Measurements from ENCODE around the gene SYT8.

SYT8 gene

DNA sequence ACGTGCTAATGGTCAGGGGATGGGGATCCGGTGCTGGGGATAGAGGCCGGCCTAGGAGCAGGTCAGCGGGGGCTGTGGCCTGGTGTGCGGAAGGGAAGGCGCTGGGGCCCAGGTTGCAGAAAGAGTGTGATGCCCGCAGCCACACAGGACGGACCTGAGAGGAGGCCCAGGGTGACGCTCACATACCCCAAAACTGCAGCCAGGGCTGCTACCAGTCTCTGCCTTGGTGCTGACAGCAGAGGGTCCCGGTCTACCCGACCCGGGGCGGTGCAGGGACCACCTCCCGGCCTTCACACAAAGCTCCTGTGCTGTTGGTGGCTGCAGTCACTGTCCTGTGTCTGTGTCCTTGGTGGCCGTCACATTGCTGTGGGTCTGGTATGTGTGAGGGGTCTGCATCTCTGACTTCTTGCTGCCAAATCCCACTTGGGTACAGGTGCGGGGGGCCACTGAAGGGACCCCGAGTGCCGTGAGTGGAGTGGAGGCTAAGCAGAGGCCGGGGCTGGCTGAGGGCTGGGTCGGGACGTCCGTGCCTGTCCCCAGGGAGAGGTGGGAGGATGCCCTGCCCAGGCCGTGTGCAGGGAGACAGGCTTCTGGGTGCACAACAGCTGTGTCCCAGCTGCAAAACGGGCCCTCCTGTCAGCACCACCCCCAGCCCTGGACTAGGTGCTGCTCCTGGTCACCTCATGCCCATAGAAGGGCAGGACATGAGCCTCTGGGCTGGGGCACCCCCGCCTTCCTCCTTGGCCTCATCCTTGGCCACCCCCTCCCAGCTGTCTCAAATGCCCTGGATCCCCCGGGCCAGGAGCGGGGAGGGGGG, 19.6 kb downstream of the SYT8 start:
- no peak for DNase-seq
- intact Hi-C loops (cut with DNase I), result no loop called here

DNA sequence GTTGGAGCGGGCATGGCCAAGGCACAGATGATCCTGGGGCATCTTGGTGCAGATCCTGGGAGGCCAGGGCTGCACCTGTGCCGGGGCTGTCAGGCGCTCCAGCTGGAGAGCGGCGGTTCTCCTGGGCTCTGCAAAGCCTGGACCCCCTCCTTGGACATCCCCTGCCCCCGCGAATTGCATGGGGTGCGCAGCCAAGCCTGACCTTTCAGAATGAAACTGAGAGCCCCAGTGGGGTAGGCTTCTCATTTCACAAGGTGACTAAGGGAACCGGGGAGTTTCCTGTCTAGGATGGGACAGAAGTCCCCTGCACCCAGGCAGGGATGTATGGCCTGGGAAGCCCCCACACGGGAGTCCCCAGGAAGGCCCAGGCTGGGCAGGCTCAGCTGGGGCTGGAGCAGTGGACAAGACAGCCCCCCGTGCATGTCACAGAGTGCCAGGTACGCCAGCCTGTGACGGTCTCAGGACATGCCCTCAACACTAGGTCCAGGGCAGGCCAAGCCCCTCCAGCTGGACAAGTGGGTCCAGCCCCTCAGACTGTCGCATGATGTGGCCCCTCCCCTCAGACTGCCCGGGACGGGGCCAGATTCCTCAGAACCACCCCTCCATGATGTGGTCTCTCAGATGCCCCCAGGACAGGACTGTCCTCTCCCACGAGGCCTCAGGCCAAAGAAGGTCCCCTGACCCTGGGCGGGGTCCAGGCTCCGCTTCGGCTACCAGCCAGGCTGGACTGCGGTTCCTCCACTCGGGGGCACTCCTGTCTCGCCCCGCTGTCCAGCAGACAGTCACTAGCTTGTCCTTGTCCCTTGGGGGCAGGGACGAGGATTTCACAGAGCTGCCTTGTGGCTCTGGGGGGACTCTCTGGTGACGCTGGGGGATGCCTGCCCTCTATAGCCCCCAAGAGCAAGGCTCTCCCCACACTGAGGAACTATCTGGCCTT, 20.4 kb downstream of the SYT8 start:
- intact Hi-C loops (cut with DNase I), result no loop called here
- no peak for DNase-seq

DNA sequence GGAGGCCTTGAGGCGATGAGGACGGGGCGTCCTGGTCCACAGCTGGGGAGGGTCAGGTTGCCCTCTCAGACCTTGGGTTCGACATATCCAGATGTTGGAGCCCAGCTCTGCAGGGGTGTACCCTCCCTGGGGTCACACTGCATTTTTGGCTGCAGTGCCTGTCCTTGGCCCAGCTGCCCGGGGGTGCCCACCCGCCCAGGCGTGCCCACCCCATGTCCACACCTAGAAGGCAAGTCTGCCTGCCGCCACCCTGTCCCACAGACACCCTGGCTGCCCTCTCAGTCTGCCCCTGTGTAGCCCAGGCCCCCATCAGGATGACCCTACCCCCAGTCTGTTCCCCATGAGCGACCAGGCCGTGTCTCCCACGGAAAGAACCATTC, 21.1 kb downstream of the SYT8 start:
- DNase-seq, result no peak
- intact Hi-C loops (cut with DNase I), result no loop called here

DNA sequence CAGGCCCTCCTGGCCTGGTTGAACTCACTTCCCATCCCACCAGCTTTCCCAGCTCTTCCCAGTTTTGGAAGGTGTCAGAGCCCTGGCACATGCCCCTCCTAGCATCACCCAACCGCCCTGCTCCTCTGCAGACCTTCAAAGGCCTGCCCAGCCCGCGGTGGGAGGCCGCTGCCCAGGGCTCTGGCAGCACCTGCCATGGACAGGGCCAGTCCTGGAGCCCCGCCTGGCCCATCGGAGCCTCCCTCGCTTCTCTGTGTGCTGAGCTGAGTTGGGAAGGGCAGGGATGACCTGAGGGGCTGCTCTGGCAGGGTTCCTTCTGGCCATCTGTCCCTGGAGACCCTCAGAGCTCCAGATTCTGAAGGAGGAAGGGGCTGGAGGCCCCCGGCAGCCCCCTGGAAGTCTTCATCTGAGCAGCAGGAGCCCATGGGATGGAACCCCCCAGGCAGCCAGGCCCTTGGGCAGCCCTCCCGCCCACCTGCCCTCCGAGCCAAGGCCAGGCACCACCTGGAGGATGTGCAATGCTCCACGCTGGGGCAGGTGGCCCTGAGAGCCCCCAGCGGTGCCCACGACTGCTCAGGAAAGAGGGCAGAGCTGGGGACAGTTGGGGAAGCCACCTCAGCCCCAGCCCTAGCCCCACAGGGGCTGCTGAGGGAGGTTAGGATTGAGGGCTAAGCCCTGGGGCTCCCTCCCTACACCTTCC, 21.7 kb downstream of the SYT8 start:
- no peak for DNase-seq

DNA sequence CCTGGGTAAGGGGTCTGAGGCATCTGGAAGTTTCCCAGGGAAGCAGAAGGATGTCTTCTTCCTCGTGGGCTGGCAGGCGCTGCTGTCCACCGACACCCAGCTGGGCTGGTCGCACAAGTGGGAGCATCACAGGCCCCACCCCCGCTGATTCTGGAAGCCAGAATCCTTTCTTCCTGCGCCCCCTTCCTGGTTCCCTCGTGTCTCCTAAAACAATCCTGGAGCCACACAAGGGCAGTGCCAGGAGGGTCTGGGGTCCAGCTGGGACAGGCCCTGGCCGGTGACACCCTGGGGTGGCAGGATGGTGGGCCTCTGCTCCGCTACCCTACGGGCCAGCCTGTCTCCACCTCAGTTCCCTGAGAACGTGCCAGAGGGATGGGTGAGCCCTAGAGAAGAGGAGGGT, 22.3 kb downstream of the SYT8 start:
- intact Hi-C loops (cut with DNase I), result no loop called here
- no peak for DNase-seq

More for the DNA sequence above, 21.7 kb downstream of the SYT8 start:
- intact Hi-C loops (cut with DNase I), result no loop called here

DNA sequence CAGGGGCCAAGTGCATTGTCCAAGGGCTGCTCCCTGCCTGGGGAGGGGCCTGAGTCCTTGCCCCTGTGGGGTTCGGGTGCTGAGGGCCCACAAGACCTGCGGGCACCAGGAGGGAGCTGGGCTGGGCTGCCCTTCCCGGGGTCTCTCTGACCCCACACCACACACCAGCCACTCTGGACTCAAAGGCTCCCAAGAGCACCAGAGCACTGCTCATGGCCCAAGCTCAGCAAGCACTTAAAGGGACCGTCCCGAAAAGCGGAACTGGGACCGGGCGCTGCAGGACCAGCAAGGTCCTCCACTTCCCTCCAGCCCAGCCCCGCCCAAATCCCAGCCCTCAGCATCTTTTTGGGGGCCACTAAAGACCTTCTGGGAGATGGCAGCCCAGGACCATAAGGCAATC, 23.4 kb downstream of the SYT8 start:
- intact Hi-C loops (cut with DNase I), result no loop called here
- peak in 6 of 42 donors; percentile 18 to 55 (median 44) for DNase-seq

DNA sequence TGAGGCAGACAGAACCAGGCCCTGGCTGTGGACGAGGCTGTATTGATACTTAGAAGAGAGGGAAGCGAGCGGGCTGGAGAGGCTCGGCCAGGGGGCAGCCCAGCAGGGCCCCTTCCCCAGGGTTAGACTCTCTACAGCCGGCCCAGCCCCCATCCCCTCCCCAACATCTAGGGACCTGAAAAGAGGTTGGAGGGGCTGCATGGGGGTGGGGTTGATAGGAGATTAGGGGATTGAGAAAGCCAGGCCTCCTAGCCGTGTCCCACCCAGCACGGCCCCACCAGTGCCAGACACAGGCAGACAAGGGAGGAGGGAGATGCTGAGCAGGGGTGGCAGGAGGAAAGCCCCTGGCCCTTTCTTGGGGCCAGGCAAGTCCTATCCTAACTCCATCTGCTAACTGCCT, 23.8 kb downstream of the SYT8 start:
- no peak for DNase-seq

DNA sequence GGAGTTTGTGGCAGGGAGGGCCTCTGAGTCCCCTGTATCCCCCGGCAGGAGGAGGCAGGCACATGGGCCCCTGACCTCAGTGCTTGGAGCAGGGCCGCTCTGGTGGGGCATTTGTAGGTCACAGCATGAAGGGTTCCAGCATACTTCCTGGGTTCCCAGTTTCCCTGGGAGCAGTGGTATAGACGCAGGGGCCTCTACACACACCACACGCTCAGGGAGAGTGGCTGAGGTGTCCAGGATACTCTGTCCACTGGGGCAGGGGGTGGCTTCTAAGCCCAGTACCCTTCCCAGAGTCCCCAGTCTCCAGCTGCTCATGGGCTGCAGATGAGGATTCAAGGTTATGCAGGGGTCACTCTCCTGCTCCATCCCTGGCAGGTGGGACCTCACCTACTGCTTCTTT, 24.2 kb downstream of the SYT8 start:
- intact Hi-C loops (cut with DNase I), result no loop called here
- DNase-seq, result no peak

More for the DNA sequence above, 23.8 kb downstream of the SYT8 start:
- intact Hi-C loops (cut with DNase I), result no loop called here

DNA sequence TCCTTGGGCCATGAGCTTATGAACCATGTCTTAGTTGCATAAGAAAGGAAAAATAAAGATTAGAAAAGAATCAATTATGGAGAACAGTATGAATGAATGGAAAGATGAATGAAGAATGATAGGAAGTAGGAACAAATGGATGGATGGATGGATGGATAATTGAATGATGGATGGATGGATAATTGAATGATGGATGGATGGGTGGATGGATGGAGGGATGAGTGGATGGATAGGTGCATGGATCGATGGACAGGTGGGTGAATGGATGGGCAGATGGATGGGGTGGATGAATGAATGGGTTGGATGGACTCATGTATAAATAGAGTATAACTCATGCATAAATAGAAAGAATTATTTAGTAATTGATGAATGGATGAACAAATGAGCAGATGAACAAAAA, 25.3 kb downstream of the SYT8 start:
- DNase-seq, result no peak
- intact Hi-C loops (cut with DNase I), result no loop called here

DNA sequence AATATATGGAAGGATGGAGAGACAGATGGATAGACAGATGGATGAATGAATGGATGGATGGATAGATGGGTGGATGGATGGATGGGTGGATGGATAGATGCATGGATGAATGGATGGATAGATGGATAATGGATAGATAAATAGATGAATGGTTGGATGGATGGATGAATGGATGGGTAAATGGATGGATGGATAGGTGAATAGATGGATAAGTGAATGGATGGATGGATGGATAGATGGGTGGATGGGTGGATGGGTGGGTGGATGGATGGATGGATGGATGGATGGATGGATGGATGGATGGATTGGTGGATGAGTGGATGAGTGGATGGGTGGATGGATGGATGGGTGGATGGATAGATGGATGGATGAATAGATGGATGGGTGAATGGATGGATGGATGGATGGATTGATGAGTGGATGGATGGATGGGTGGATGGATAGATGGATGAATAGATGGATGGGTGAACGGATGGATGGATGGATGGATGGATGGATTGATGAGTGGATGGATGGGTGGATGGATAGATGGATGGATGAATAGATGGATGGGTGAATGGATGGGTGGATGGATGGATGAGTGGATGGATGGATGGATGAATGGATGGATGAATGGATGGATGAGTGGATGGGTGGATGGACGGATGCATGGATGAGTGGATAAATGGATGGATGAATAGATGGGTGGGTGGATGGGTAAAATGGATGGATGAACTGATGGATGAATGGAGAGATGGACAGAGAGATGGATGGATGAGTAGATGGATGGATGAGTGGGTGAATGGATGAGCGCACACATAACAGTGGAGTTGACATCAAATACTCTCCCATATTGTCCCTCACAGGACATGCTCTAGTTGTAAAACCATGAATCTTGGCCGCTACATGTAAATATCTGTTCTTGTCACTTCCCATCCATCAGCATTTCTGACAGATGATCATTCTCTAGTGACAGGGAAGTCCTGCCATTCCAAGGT, 26.9 kb downstream of the SYT8 start:
- intact Hi-C loops (cut with DNase I), result no loop called here
- DNase-seq, result no peak

DNA sequence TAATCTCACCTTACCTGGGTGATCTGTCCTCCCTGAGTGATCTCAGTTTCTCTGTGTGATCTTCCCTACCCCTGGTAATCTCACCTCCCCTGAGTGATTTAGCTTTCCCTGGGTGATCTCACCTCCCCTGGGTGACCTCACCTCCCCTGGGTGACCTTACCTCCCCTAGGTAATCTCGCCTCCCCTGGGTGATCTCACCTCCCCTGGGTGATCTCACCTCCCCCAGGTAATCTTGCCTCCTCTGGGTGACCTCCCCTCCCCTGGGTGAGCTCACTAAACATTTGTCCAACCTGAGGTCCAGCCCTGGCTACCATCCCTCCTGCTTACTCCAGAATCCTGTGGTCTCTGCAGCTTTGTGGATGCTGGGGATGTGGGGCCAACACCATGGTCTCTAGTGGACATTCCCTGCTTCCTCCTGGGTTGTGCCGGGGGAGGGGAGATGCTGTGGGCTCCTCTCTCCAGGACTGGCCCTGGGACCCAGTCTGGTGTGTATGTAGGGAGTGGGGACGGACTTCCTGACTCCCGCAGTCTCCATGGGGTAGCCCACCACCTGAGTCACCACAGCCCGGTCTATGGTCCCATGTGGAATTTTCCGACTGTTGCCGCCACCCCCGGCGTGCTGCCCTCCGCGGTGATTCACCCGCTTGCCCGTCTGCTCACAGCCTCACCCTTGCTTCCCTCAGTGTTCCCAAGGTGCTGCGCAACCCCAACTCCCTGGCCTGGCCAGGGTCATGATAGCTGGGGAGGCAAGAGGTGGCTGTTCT, 28.0 kb downstream of the SYT8 start:
- DNase-seq, result no peak
- intact Hi-C loops (cut with DNase I), result no loop called here

DNA sequence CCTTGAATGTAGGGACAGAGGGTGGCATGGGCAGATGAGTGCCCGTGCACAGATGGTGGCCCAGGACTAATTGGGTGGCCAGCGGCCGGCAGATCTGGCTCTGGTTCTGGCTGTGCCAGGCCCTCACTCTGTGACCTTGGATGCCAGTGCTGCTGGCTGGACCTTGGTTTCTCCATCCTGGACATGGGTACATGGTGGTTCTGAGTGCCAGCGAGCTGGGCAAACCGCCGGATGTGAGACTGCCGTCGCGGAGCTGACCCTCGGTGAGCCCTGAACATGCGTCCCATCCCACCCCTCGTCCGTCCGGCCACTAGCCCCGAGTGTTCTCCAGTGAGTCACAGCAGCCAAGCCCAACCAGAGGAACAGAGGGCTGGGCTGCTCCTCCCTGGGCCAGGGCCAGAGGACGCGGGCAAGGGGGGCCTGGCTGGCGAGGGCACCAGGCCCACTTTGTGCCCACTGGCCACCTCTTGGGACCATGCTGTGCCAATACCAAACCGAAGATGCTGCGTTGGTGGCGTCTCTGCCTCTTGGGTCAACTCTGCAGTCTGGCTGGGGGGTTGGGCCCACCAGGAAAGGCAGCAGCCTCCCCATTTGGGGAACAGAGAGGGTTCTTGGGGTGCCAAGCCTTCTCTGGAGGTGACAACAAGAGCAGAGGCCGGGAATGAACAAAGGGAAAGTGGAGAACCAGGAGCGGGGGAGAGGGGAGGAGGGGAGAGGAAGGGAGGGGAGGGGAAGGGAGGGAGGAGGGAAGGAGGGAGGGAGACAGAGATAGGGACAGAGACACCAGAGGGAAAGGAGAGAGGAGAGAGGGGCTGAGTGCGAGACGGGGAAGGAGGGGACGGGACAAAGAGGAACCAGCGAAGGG, 28.8 kb downstream of the SYT8 start:
- peak in 40 of 42 donors; percentile 21 to 87 (median 56) for DNase-seq
- intact Hi-C loops (cut with DNase I), result no loop called here

DNA sequence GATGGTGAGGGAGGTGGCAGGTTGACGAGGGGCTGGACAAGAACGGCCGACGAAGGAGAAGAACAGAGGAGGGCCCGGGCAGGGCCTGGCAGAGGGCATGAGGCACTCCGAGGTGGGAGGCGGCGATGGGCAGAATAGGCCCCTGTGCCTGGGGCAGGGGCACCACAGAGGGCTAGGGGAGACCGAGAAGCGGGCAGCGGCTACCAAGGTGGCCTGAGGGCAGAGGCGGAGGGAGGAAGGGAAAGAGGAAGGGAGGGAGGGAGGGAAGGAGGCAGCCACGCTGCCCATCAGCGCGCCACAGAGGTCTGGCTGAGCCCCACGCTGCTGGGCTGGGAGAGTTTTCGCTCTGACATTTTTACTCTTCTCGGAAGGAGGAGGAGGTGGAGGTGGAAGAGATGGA, 29.4 kb downstream of the SYT8 start:
- intact Hi-C loops (cut with DNase I), result no loop called here
- peak in 1 of 42 donors; percentile 46 for DNase-seq

DNA sequence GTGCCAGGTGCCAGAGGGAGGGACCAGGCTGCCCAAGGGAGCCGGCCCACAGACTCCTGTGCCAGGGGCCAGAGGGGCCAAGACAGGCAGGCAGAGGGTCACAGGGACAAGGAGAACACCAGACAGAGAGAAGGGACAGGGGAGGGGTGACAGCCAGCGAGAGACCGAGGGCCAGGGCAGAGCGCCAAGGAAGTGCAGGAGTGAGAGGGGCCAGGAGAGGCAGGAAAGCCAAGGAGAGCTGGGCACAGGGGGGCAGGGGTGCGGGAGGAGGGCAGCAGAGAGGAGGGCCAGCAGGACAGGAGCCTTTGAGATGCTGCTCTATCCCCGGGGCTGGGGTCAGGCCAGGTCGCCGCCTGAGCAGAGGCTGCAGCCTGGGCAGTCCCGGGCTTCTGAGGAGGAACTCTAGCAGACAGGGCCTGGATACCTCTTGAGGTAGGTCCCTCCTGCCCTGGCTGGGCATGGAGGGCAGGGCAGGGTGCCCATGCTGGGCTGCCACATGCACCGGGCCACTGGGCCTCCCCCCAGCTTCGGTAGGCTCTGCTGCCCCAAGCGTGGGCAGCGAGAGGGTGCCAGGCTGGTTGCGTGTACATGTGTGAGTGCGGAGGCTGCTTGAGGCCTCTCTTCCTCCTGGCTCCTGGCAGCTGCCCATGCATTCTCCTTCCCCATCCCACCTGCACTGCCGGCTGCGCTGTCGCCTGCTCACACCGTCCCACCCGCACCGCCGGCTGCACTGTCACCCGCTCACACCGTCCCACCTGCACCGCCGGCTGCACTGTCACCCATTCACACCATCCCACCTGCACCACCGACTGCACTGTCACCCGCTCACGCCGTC, 30.3 kb downstream of the SYT8 start:
- DNase-seq, result peak in 1 of 42 donors; percentile 9
- intact Hi-C loops (cut with DNase I), result no loop called here

DNA sequence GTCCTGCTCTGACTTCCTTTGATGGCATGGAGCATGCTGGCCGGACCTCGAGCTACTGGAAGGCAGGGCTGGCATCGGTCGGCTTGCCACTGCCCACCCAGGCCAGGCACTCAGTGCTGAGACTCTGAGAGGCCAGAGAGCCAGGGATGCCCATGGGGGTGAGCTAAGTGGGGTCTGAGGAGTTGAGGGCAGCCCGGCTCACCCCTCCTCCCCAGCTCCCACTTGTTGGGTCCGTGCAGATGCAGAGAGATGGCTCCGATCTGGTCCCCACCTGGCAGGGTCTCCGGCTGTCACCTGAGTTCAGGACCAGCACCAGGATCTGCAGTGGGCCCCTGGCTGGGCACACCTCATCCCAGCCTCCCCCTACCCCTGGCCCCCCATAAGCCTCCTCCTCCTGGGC, 31.4 kb downstream of the SYT8 start:
- intact Hi-C loops (cut with DNase I), result no loop called here
- no peak for DNase-seq

DNA sequence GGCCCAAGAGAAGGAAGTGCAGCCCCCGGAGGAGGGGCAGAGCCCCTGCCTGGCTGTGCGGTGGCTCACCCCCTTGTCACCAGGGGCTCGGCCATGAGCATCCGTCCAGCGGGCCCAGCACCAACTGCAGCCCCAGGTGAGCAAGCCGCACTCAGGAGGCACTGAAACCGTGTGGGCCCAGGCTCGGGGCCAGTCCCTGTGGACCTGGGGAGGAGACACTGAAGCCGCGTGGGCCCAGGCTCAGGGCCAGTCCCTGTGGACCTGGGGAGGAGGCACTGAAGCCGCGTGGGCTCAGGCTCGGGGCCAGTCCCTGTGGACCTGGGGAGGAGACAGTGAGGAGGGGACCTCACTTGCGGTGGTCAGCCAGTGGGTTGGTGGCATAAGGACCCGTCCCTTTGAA, 32.0 kb downstream of the SYT8 start:
- DNase-seq, result no peak
- intact Hi-C loops (cut with DNase I), result no loop called here
